GM19351 (cell line): ENCODE data around the gene ATG4B.

Experiments used
- ATAC-seq: cut with Tn5 transposase; IDR thresholded peaks from one replicate; pipeline ENCODE4 v1.9.1; 2021; ENCODE audit warnings: mild to moderate bottlenecking, moderate library complexity; ENCODE audit not compliant: unreplicated experiment

ATG4B gene

DNA sequence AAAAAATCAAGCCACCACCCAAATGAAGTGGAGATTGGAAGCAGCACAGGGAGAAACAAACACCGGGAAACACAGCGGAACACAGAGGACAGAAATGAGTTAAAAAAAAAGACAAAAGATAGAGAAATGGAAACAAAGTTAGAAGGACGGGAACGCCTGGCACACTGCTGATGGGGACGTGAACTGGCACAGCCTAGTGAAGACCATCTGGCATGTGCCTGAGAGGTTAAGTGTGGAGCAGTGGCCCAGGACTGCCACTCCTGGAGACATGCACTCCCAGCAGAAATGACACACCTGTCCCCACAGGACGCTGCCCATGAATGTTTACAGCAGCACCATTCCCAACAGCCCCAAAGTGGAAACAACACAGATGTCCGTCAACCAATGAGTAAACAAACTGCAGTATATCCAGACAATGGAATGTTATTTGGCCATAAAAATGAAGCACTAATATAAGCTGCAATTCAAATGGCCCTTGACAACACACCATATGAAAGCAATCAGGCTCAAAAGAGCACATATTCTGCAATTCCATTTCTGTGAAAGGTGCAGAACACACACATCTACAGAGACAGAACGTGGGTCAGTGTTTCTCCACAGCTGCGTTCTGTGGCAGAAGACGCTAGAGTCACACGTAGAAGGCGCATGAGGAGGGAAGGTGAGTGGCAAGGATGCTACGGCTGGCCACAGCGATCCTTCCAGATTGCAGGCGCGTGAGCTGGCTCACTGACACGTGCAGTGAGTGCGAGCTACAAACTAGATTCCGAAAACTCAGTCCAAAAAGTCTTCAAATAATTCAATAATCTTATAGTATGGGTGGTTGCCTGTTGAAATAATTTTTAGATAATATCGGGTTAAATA, 25.1 kb upstream of the ATG4B start:
- ATAC-seq: no peak

DNA sequence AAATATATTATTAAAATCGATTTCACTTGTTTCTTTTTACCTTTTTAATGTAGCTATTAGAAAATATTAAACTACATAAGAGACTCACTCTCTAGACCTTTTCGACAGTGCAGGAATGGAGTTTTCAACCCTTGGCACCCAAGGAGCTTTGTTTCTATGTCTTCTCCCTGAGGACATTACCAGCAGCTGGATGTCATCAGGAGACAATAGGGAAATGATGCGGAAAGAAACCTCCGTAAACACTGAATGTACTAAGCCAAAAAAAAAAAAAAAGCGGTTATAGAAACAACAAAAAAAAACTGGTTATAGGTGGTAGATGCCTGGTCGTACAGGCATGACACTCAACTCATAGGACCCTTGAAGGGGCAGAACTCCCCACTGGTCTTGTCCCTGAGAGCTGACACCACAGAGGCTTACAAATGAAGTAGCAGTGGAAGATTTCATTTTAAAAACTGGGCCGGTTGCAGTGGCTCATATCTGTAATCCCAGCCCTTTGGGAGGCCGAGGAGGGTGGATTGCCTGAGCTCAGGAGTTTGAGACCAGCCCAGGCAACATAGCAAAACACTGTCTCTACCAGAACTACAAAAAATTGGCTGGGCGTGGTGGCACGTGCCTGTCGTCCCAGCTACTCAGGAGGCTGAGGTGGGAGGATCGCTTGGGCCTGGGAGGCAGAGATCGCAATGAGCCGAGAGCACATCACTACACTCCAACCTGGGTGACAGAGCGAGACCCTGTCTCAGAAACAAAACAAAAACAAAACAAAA, 24.3 kb upstream of the ATG4B start:
- no peak for ATAC-seq

- no peak for ATAC-seq
Measured at GRCh38 chr2:241615041-241615440, 22.5 kb upstream of the ATG4B start.

GRCh38 chr2:241615522-241616052, 21.9 kb upstream of the ATG4B start:
- no peak for ATAC-seq

GRCh38 chr2:241616168-241617125, 21.0 kb upstream of the ATG4B start:
- ATAC-seq: no peak

- no peak for ATAC-seq
Measured at GRCh38 chr2:241617431-241618154, 19.9 kb upstream of the ATG4B start.

DNA sequence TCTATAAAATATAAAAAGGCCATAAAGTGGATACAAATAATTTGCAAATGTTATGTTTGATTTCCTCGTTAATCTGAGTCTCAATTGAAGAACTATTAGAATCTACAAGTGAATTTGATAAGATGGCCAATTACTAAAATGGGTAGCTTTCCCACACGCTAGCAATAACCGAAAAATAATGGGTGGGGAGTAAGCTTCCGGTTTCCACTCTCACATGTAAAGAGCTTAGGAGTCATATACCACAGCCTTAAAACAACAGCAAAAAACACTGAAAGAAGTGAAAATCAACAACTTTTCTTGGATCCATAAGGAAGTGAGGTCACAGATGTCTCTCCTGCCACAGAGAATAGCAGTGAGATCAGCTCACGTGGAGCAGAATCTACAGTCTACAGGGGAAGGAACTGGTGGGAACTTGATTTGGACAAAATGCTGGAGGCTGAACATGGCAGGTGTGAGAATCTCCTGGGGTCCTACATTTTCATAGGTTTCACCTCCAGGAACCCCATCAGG, 19.1 kb upstream of the ATG4B start:
- ATAC-seq: no peak

- no peak for ATAC-seq
Measured at GRCh38 chr2:241618829-241619228, 18.7 kb upstream of the ATG4B start.

DNA sequence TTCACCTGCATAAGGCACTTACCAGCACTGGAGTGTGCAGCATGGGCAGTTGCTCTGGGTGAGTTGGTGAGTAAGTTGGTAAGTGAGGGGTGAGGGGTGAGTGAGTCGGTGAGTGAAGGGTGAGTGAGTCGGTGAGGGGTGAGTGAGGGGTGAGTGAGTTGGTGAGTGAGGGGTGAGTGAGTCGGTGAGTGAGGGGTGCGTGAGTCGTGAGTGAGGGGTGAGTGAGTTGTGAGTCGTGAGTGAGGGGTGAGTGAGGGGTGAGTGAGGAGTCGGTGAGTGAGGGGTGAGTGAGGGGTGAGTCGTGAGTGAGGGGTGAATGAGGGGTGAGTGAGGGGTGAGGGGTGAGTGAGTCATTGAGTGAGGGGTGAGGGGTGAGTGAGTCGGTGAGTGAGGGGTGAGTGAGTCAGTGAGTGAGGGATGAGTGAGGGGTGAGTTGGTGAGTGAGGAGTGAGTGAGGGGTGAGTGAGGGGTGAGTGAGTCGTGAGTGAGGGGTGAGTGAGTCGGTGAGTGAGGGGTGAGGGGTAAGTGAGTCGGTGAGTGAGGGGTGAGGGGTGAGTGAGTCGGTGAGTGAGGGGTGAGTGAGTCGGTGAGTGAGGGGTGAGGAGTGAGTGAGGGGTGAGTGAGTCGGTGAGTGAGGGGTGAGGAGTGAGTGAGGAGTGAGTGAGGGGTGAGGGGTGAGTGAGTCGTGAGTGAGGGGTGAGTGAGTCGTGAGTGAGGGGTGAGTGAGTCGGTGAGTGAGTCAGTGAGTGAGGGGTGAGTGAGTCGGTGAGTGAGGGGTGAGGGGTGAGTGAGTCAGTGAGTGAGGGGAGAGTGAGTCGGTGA, 17.7 kb upstream of the ATG4B start:
- ATAC-seq: no peak

DNA sequence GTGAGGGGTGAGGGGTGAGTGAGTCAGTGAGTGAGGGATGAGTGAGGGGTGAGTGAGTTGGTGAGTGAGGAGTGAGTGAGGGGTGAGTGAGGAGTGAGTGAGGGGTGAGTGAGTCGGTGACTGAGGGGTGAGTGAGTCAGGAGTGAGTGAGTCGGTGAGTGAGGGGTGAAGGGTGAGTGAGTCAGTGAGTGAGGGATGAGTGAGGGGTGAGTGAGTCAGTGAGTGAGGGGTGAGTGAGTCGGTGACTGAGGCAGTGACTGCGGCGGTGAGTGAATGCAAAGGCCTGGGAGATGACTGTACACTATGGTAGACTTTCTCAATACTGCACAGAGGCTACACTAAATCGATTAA, 17.1 kb upstream of the ATG4B start:
- ATAC-seq: no peak

- no peak for ATAC-seq
Measured at GRCh38 chr2:241627675-241628074, 9.8 kb upstream of the ATG4B start.

DNA sequence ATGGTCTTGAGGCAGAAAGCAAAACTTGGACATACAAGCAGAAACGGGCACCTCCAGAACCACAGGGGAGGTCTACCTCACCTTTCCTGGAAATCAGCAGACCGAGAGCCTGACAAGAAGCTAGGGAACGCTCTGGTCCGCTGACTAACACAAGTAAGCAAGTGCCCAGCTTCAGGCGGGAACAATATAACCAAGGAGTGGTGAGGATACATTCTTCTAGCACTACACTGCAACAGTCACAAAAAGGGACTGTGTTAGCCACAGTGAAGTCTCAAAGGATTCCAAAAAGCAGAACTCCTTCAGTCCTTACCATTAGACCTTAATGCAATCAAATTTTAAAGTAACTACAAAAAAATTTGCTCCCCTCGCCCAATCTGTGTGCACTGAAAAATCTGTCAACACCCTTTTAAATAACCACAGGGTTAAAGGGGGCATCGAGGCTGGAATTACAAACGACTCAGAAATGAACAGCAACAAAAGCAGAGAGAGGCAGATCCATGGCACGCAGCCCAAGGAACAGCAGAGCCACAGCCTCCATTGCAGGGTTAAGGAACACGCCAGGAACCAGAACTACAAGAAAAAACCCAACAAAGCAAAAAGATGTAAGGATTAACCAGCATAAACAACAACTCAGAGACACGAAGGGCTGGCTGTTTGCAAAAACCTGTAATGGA, 7.6 kb upstream of the ATG4B start:
- no peak for ATAC-seq

DNA sequence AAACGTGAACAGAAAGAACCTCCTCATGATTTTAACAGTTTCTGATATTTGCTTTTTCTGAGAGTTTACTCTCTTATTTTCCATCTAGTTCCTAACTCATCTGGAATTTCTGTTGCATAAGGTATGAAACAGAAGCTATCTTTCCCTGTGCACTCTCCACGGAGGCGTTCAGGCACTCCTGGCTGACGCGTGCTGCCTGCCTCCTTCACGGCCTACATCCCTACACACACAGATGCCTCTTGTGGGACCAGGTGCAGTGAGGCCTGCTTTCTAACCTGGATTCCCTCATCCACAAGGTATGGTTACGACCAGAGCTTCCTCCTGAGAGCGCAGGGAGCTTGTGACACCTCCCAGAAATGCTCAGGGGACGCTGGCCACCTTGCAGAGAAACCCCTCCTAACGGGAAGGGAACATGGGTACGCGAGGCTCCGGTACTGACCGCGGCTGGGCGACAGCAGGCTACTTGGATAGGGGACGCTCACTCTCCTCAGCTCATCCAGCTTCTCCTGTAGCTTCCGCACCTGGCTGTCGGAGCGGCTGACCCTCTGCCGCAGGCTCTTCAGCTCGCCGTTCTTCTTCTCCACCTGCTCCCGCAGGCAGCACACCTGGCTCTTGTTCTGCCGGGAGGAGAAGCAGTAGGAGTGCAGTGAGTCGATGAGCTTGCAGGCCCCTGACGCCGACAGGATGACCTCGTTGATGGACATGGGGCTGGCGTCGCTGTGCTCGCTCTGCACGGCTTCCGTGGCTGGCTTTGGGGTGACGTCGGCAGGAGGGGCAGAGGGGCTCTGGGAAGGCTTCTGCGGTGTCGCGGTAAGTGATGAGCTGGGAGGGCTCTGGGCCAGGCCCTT, 4.8 kb upstream of the ATG4B start:
- ATAC-seq: no peak

- no peak for ATAC-seq
Measured at GRCh38 chr2:241633561-241633960, 3.9 kb upstream of the ATG4B start.

DNA sequence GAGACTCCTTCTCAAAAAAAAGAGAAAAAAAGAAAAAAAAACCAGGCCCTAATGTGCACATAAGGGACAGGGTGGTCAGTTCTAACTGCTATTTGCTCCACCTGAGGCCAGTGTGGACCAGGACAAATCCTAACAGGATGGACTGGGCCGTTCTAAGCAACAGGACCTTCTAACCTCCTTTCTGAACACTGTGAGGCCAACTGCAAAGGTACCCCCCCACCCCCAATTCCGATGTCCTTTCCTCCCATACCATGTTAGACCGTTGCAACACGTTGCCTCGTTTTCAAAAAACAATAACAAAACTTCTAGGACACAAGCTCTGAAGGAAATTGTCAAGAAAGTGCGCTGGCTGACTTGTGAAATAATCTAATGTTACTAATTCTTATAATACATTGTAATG, 1.7 kb upstream of the ATG4B start:
- ATAC-seq: no peak

- peak; percentile 33 for ATAC-seq
Measured at GRCh38 chr2:241636182-241637017, 1.1 kb upstream of the ATG4B start.
